ENCODE results near the gene PLEKHG4B.

Gene PLEKHG4B

GRCh38 chr5:190366-191035 is 98.5 kb downstream of the PLEKHG4B start:
- no peak for TF ChIP-seq ZFX (IDR thresholded peaks at IDR 0.05)
- no peak for TF ChIP-seq CTCF (conservative IDR thresholded peaks at IDR 0.05)
- H3K27ac ChIP-seq, result peak overlapping the region; percentile 62

- peak within 1 kb of the TSS; percentile 62 for H3K27ac ChIP-seq
- TF ChIP-seq CTCF (conservative IDR thresholded peaks at IDR 0.05) (no peak), ZFX (IDR thresholded peaks at IDR 0.05) (no peak)
These were observed 99.3 kb downstream of the PLEKHG4B start, which contains the start of gene LRRC14B for GRCh38 chr5:191036-191948. Gene LRRC14B (plus strand): TSS chr5:191495. CDS start chr5:191539, 44 bp downstream.

GRCh38 chr5:191949-192690 is 100.2 kb downstream of the PLEKHG4B start:
- peak overlapping the region; percentile 62 for H3K27ac ChIP-seq
- TF ChIP-seq ZFX (IDR thresholded peaks at IDR 0.05) (no peak), CTCF (conservative IDR thresholded peaks at IDR 0.05) (no peak)

- no peak overlapping the region for H3K27ac ChIP-seq
- TF ChIP-seq CTCF (conservative IDR thresholded peaks at IDR 0.05), result no peak
These were observed 100.7 kb downstream of the PLEKHG4B start for GRCh38 chr5:192691-192969.

GRCh38 chr5:192970-193831 is 101.2 kb downstream of the PLEKHG4B start:
- H3K27ac ChIP-seq, result no peak overlapping the region
- TF ChIP-seq CTCF (conservative IDR thresholded peaks at IDR 0.05), result no peak
- no peak for TF ChIP-seq ZFX (IDR thresholded peaks at IDR 0.05)

GRCh38 chr5:194102-194501 is 102.1 kb downstream of the PLEKHG4B start:
- no peak overlapping the region for H3K27ac ChIP-seq
- TF ChIP-seq ZFX (IDR thresholded peaks at IDR 0.05) (no peak), CTCF (conservative IDR thresholded peaks at IDR 0.05) (no peak)
